ENCODE results near the gene DYNLT2B.

DYNLT2B gene

DNA sequence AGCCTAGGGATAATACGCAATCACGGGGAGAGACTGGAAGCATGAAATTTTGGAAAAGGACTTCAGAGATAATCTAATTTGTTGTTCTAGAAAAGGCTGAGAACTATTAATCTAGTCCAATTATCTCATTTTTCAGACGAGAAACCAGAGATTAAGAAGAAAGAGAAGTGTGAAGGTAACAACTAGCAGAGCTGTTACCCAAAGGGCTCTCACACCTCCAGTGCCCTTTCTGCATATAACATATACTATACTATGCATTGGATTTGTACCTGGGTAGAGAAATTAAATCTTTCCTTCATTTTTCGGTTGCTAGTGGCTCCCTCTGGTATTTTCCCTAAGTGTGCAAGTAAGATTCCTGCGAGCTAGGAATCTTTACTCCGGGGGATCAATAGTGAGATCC is 33.5 kb upstream of the DYNLT2B start:
- Histone ChIP-seq H3K14ac (ENCODE audit: low read length in 2 of 2) (no peak overlapping the region), H2BK120ac (ENCODE audit: low read depth, low read length) (no peak overlapping the region), H3K4me2 (ENCODE audit: low read length, poor library complexity, severe bottlenecking) (no peak overlapping the region), H3K18ac (ENCODE audit: low read depth in 1 of 2, low read length in 2 of 2) (no peak overlapping the region), H3K4me1 (ENCODE audit: control insufficient read depth, insufficient read depth, low read depth, low read length) (no peaks in the 10 kb centered on the region), H2AK5ac (ENCODE audit: low read length, severe bottlenecking) (no peak overlapping the region), H2BK12ac (ENCODE audit: low read length in 2 of 2) (no peak overlapping the region), H3K36me3 (ENCODE audit: control insufficient read depth in 1 of 2, insufficient read depth in 2 of 2, low read depth in 1 of 2, low read length in 2 of 2) (peaks cover 4 to 82% of the 10 kb centered on the region in 2 experiments), H3K23ac (ENCODE audit: low read length in 2 of 2) (no peak overlapping the region), H4K91ac (ENCODE audit: low read length) (no peak overlapping the region), H3K79me1 (replicated peaks; ENCODE audit: low read length, poor library complexity, severe bottlenecking) (peaks cover 12% of the 10 kb centered on the region), H3K27me3 (ENCODE audit: control insufficient read depth in 1 of 2, insufficient read depth in 1 of 2, low read length in 2 of 2) (no peaks in the 10 kb centered on the region), H2BK15ac (ENCODE audit: low read depth, poor library complexity, severe bottlenecking) (no peak overlapping the region), H4K8ac (ENCODE audit: low read length) (no peak overlapping the region), H3K4ac (ENCODE audit: low read depth in 1 of 2, low read length in 2 of 2) (no peak overlapping the region), H2BK5ac (ENCODE audit: low read depth, low read length, poor library complexity, severe bottlenecking) (no peak overlapping the region), H3K9ac (ENCODE audit: low read length) (no peak overlapping the region), H3K4me3 (ENCODE audit: insufficient read depth in 1 of 2, low read depth in 1 of 2, low read length in 2 of 2) (no peak overlapping the region), H3K9me3 (ENCODE audit: control insufficient read depth, low read length) (no peaks in the 10 kb centered on the region), H2AFZ (ENCODE audit: low read depth, low read length) (no peak overlapping the region), H3K27ac (ENCODE audit: low read length, poor library complexity, severe bottlenecking) (no peak overlapping the region)
- WGBS = 73% methylated on average over 5 of the region's 6 CpGs
- DNase-seq = no peak

DNA sequence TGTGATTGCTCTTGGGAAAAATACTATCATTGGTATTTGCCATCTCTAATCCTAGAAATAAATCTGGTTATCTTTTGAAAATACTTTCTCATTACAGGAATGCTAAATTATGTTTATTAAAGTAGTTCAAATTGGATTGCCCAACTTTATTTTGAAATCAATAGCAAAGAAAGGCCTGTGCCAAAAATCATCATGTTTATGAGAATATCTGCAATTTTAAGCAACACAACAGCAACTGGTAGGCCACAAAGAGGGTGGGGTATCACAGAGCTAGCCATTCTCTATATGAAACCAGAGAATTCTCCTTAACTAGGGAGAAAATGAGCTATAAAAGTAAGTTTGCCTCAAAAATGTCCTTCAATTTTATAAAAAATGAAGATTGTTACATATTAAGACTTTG is 32.0 kb upstream of the DYNLT2B start:
- H3K14ac ChIP-seq (ENCODE audit: low read length in 2 of 2) = no peak overlapping the region
- no peak overlapping the region for H2AK5ac ChIP-seq (ENCODE audit: low read length, severe bottlenecking)
- no peak overlapping the region for H2BK15ac ChIP-seq (ENCODE audit: low read depth, poor library complexity, severe bottlenecking)
- no peaks in the 10 kb centered on the region for H3K27me3 ChIP-seq (ENCODE audit: control insufficient read depth in 1 of 2, insufficient read depth in 1 of 2, low read length in 2 of 2)
- no peak overlapping the region for H4K91ac ChIP-seq (ENCODE audit: low read length)
- no peak overlapping the region for H2AFZ ChIP-seq (ENCODE audit: low read depth, low read length)
- no peak overlapping the region for H3K23ac ChIP-seq (ENCODE audit: low read length in 2 of 2)
- no peak overlapping the region for H3K4me3 ChIP-seq (ENCODE audit: insufficient read depth in 1 of 2, low read depth in 1 of 2, low read length in 2 of 2)
- no peak overlapping the region for H2BK12ac ChIP-seq (ENCODE audit: low read length in 2 of 2)
- H3K4ac ChIP-seq (ENCODE audit: low read depth in 1 of 2, low read length in 2 of 2) = no peak overlapping the region
- no peaks in the 10 kb centered on the region for H3K9me3 ChIP-seq (ENCODE audit: control insufficient read depth, low read length)
- H3K4me2 ChIP-seq (ENCODE audit: low read length, poor library complexity, severe bottlenecking) = no peak overlapping the region
- no peak for DNase-seq
- H3K18ac ChIP-seq (ENCODE audit: low read depth in 1 of 2, low read length in 2 of 2) = no peak overlapping the region
- H3K9ac ChIP-seq (ENCODE audit: low read length) = no peak overlapping the region
- no peak overlapping the region for H2BK120ac ChIP-seq (ENCODE audit: low read depth, low read length)
- peaks cover 15 to 75% of the 10 kb centered on the region in 2 experiments for H3K36me3 ChIP-seq (ENCODE audit: control insufficient read depth in 1 of 2, insufficient read depth in 2 of 2, low read depth in 1 of 2, low read length in 2 of 2)
- H3K27ac ChIP-seq (ENCODE audit: low read length, poor library complexity, severe bottlenecking) = no peak overlapping the region
- H4K8ac ChIP-seq (ENCODE audit: low read length) = no peak overlapping the region
- no peaks in the 10 kb centered on the region for H3K4me1 ChIP-seq (ENCODE audit: control insufficient read depth, insufficient read depth, low read depth, low read length)
- H2BK5ac ChIP-seq (ENCODE audit: low read depth, low read length, poor library complexity, severe bottlenecking) = no peak overlapping the region
- H3K79me1 ChIP-seq (replicated peaks; ENCODE audit: low read length, poor library complexity, severe bottlenecking) = peaks cover 13% of the 10 kb centered on the region

DNA sequence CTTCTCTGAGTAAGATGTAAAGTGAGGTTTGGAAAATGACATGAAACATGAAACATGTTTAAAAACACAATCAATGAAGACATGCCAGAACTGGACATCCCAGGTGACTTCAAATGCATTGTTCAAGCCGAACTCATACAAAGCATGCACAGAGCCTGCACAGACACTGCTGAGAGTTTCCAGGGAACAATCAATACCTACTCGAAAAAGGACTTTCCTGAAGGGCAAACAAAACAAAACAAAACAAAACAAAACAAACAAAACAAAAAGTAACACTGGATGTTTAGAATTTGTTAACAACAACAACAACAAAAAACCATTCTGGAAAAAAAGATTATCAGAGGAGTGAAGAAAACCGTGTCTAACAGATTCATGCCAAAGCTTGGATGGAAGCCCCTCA is 30.7 kb upstream of the DYNLT2B start:
- no peak overlapping the region for H3K18ac ChIP-seq (ENCODE audit: low read depth in 1 of 2, low read length in 2 of 2)
- WGBS = 87% methylated on average over 3 of the region's 3 CpGs
- no peak overlapping the region for H3K4me2 ChIP-seq (ENCODE audit: low read length, poor library complexity, severe bottlenecking)
- no peak overlapping the region for H4K91ac ChIP-seq (ENCODE audit: low read length)
- no peak overlapping the region for H3K14ac ChIP-seq (ENCODE audit: low read length in 2 of 2)
- H2AFZ ChIP-seq (ENCODE audit: low read depth, low read length) = no peak overlapping the region
- H3K4me3 ChIP-seq (ENCODE audit: insufficient read depth in 1 of 2, low read depth in 1 of 2, low read length in 2 of 2) = no peak overlapping the region
- H3K23ac ChIP-seq (ENCODE audit: low read length in 2 of 2) = no peak overlapping the region
- no peaks in the 10 kb centered on the region for H3K9me3 ChIP-seq (ENCODE audit: control insufficient read depth, low read length)
- H3K9ac ChIP-seq (ENCODE audit: low read length) = no peak overlapping the region
- no peak overlapping the region for H2BK12ac ChIP-seq (ENCODE audit: low read length in 2 of 2)
- H3K4me1 ChIP-seq (ENCODE audit: control insufficient read depth, insufficient read depth, low read depth, low read length) = no peaks in the 10 kb centered on the region
- no peak overlapping the region for H4K8ac ChIP-seq (ENCODE audit: low read length)
- no peak overlapping the region for H3K27ac ChIP-seq (ENCODE audit: low read length, poor library complexity, severe bottlenecking)
- no peak overlapping the region for H2BK15ac ChIP-seq (ENCODE audit: low read depth, poor library complexity, severe bottlenecking)
- H2AK5ac ChIP-seq (ENCODE audit: low read length, severe bottlenecking) = no peak overlapping the region
- no peak overlapping the region for H3K4ac ChIP-seq (ENCODE audit: low read depth in 1 of 2, low read length in 2 of 2)
- no peak for DNase-seq
- H3K79me1 ChIP-seq (replicated peaks; ENCODE audit: low read length, poor library complexity, severe bottlenecking) = peaks cover 9% of the 10 kb centered on the region
- no peak overlapping the region for H2BK120ac ChIP-seq (ENCODE audit: low read depth, low read length)
- peaks cover 14 to 62% of the 10 kb centered on the region in 2 experiments for H3K36me3 ChIP-seq (ENCODE audit: control insufficient read depth in 1 of 2, insufficient read depth in 2 of 2, low read depth in 1 of 2, low read length in 2 of 2)
- no peaks in the 10 kb centered on the region for H3K27me3 ChIP-seq (ENCODE audit: control insufficient read depth in 1 of 2, insufficient read depth in 1 of 2, low read length in 2 of 2)
- no peak overlapping the region for H2BK5ac ChIP-seq (ENCODE audit: low read depth, low read length, poor library complexity, severe bottlenecking)

DNA sequence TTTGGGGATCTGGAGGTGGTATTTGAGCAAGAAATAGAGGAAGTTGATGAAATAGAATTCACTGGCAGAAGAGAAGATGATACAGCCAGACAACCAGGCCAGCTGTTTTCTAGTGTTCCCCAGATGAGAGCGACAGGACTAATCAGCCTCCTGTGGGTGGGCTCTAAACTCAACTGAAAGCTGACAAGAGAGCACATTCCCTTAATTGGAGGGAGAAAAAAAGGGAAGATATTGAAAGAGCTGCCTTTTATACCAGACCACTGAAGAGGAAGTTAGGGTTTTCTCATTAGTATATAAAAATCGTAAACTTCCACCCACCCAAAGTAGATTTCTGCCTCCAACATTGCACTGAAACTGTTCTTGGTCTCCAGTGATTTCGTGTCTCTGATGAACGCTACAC is 26.6 kb upstream of the DYNLT2B start:
- Histone ChIP-seq H3K27ac (ENCODE audit: low read length, poor library complexity, severe bottlenecking) (no peak overlapping the region), H3K23ac (ENCODE audit: low read length in 2 of 2) (no peak overlapping the region), H3K9me3 (ENCODE audit: control insufficient read depth, low read length) (no peaks in the 10 kb centered on the region), H3K4me3 (ENCODE audit: insufficient read depth in 1 of 2, low read depth in 1 of 2, low read length in 2 of 2) (no peak overlapping the region), H2BK5ac (ENCODE audit: low read depth, low read length, poor library complexity, severe bottlenecking) (no peak overlapping the region), H2AK5ac (ENCODE audit: low read length, severe bottlenecking) (no peak overlapping the region), H3K9ac (ENCODE audit: low read length) (no peak overlapping the region), H3K4me1 (ENCODE audit: control insufficient read depth, insufficient read depth, low read depth, low read length) (peaks cover 5% of the 10 kb centered on the region), H4K8ac (ENCODE audit: low read length) (no peak overlapping the region), H3K14ac (ENCODE audit: low read length in 2 of 2) (no peak overlapping the region), H3K27me3 (ENCODE audit: control insufficient read depth in 1 of 2, insufficient read depth in 1 of 2, low read length in 2 of 2) (no peaks in the 10 kb centered on the region), H2BK12ac (ENCODE audit: low read length in 2 of 2) (no peak overlapping the region), H3K4ac (ENCODE audit: low read depth in 1 of 2, low read length in 2 of 2) (no peak overlapping the region), H3K79me1 (replicated peaks; ENCODE audit: low read length, poor library complexity, severe bottlenecking) (peaks cover 7% of the 10 kb centered on the region), H2BK15ac (ENCODE audit: low read depth, poor library complexity, severe bottlenecking) (no peak overlapping the region), H2AFZ (ENCODE audit: low read depth, low read length) (no peak overlapping the region), H3K36me3 (ENCODE audit: control insufficient read depth in 1 of 2, insufficient read depth in 2 of 2, low read depth in 1 of 2, low read length in 2 of 2) (peaks cover 14 to 32% of the 10 kb centered on the region in 2 experiments), H3K4me2 (ENCODE audit: low read length, poor library complexity, severe bottlenecking) (no peak overlapping the region), H2BK120ac (ENCODE audit: low read depth, low read length) (no peak overlapping the region), H4K91ac (ENCODE audit: low read length) (no peak overlapping the region), H3K18ac (ENCODE audit: low read depth in 1 of 2, low read length in 2 of 2) (no peak overlapping the region)
- no peak for DNase-seq
- 98% methylated on average over 4 of the region's 4 CpGs for WGBS

Data from mesenchymal stem cell (in vitro differentiated cells and primary cell).